Middle frontal gyrus (tissue), 1 donor: ENCODE data around the gene UBE2I.

Experiments
- DNase-seq: peaks from one replicate; pipeline ENCODE4 v3.0.0-alpha.2; 2015; ENCODE audit warnings: low spot score; ENCODE audit errors: extremely low spot score

UBE2I gene

GRCh38 chr16:1356061-1356900 lies 46.8 kb downstream of the UBE2I start:
- DNase-seq = no peak

- no peak for DNase-seq
Measured at GRCh38 chr16:1357906-1358566, 48.6 kb downstream of the UBE2I start.

GRCh38 chr16:1361685-1362360 lies 52.4 kb downstream of the UBE2I start:
- no peak for DNase-seq

GRCh38 chr16:1362807-1363206 lies 53.4 kb downstream of the UBE2I start:
- no peak for DNase-seq

- no peak for DNase-seq
Measured at GRCh38 chr16:1363501-1364041, 54.1 kb downstream of the UBE2I start.

- DNase-seq = no peak
Measured at GRCh38 chr16:1364510-1364909, 55.1 kb downstream of the UBE2I start.

GRCh38 chr16:1366060-1366711 lies 56.8 kb downstream of the UBE2I start:
- no peak for DNase-seq

- no peak for DNase-seq
Measured at GRCh38 chr16:1366712-1367299, 57.4 kb downstream of the UBE2I start.

- no peak for DNase-seq
Measured at GRCh38 chr16:1367486-1368174, 58.2 kb downstream of the UBE2I start.

GRCh38 chr16:1371054-1371978 lies 61.9 kb downstream of the UBE2I start:
- DNase-seq = no peak

- DNase-seq = no peak
Measured at GRCh38 chr16:1372292-1372950, 63.0 kb downstream of the UBE2I start.

GRCh38 chr16:1374418-1375297 lies 65.2 kb downstream of the UBE2I start:
- DNase-seq = no peak

- DNase-seq = no peak
Measured at GRCh38 chr16:1375298-1375640, 65.8 kb downstream of the UBE2I start.

- DNase-seq = no peak
Measured at GRCh38 chr16:1375741-1376410, 66.4 kb downstream of the UBE2I start.
